H1 (cell line): Measurements from ENCODE around the gene KIF5C. TPM values are rescaled to one million over a fixed set of nuclear protein-coding genes. Genes with fewer than 3 reads are reported as not detected.

ENCODE experiments used
- BRCA1 ChIP-seq: IDR thresholded peaks from 2 replicates; pipeline ENCODE4 v1.6.1; 2012; ENCODE audit warnings: low read depth, low read length, improper control_type of control experiment
- polyA plus RNA-seq, 7 experiments: library from polyadenylated mRNA; depleted of rRNA in 3 of 7; stranded (reverse) in 5 of 7; unstranded in 2 of 7; fragments of >200 nt in 5 of 7; fragments of 200-250 nt in 2 of 7; gene quantifications; 1 replicate in 5 of 7; 2 replicates in 1 of 7; 4 replicates in 1 of 7; pipeline versions ENCODE4 v1.2.1 to v1.2.3, GENCODE V29; 2011 to 2013; ENCODE audit warnings: missing spikeins in 2 of 7, mixed read lengths in 2 of 7
- total RNA-seq: library from RNA; stranded (reverse); fragmentation: NEBNext Ultra II Directional; extraction: Animal tissue kit (Norgen Biotek cat#: 25700); gene quantifications from 2 replicates; pipeline ENCODE4 v1.2.1, GENCODE V29; 2021

Gene KIF5C
- total and polyA plus RNA-seq, 2 of the 8 experiments (the other 6 are each of a cell fraction or from before 2014, with no cell fraction given), result 16.3 to 66.4 TPM

GRCh38 chr2:149006883-149007543 lies 132.0 kb downstream of the KIF5C start (continued):
- no peak for TF ChIP-seq BRCA1
